ENCODE measurements around the gene PXDN.

GRCh38 chr2:1757567-1757966 lies 13.3 kb upstream of the PXDN start:
- TF ChIP-seq CTCF (IDR thresholded peaks at IDR 0.05) (no peak), POLR2A (IDR thresholded peaks at IDR 0.05) (no peak), POLR2AphosphoS5 (IDR thresholded peaks at IDR 0.05) (no peak)

All from stomach (tissue), 4 donors.